ENCODE data around the gene ZNF609.
A peak's percentile ranks its signal among the peaks of the same experiment; 100 is the strongest.
"Not testable (repeated sequence)": the region's sequence is repeated elsewhere in the genome, so short reads cannot be mapped to it uniquely, and the experiment has no call there.

ZNF609 gene

GRCh38 chr15:64589435-64590084, 129.2 kb downstream of the ZNF609 start:
- no peak for DNase-seq (ENCODE audit: insufficient read length)
- FAIRE-seq, result no peak
- TF ChIP-seq POLR2AphosphoS5 (IDR thresholded peaks at IDR 0.05; ENCODE audit: low read depth, low read length) (no peak), POLR2A (IDR thresholded peaks at IDR 0.05; ENCODE audit: low read depth, low read length) (no peak), TAF1 (IDR thresholded peaks at IDR 0.05; ENCODE audit: borderline replicate concordance, low read depth, low read length) (no peak)

- not testable (repeated sequence) for FAIRE-seq; DNase-seq (ENCODE audit: insufficient read length)
These were observed 132.5 kb downstream of the ZNF609 start for GRCh38 chr15:64592845-64593244.

- FAIRE-seq, result peak; percentile 78
- TF ChIP-seq POLR2AphosphoS5 (IDR thresholded peaks at IDR 0.05; ENCODE audit: low read depth, low read length) (no peak), POLR2A (IDR thresholded peaks at IDR 0.05; ENCODE audit: low read depth, low read length) (no peak), TAF1 (IDR thresholded peaks at IDR 0.05; ENCODE audit: borderline replicate concordance, low read depth, low read length) (no peak)
These were observed 136.5 kb downstream of the ZNF609 start for GRCh38 chr15:64596701-64597476.

GRCh38 chr15:64597477-64597822, 137.1 kb downstream of the ZNF609 start:
- DNase-seq (ENCODE audit: insufficient read length), result no peak
- TF ChIP-seq POLR2AphosphoS5 (IDR thresholded peaks at IDR 0.05; ENCODE audit: low read depth, low read length) (no peak), POLR2A (IDR thresholded peaks at IDR 0.05; ENCODE audit: low read depth, low read length) (no peak), TAF1 (IDR thresholded peaks at IDR 0.05; ENCODE audit: borderline replicate concordance, low read depth, low read length) (no peak)
- peak; percentile 24 for FAIRE-seq

More at GRCh38 chr15:64596701-64597476, 136.5 kb downstream of the ZNF609 start:
- DNase-seq (ENCODE audit: insufficient read length), result no peak

- DNase-seq (ENCODE audit: insufficient read length) (no peak), FAIRE-seq (no peak)
- no peak for TF ChIP-seq POLR2AphosphoS5 (IDR thresholded peaks at IDR 0.05; ENCODE audit: low read depth, low read length)
- TF ChIP-seq POLR2A (IDR thresholded peaks at IDR 0.05; ENCODE audit: low read depth, low read length), result no peak
- TF ChIP-seq TAF1 (IDR thresholded peaks at IDR 0.05; ENCODE audit: borderline replicate concordance, low read depth, low read length), result no peak
These were observed 138.8 kb downstream of the ZNF609 start for GRCh38 chr15:64599226-64599625.

GRCh38 chr15:64599716-64600115, 139.3 kb downstream of the ZNF609 start:
- TF ChIP-seq POLR2AphosphoS5 (IDR thresholded peaks at IDR 0.05; ENCODE audit: low read depth, low read length) (no peak), TAF1 (IDR thresholded peaks at IDR 0.05; ENCODE audit: borderline replicate concordance, low read depth, low read length) (no peak), POLR2A (IDR thresholded peaks at IDR 0.05; ENCODE audit: low read depth, low read length) (no peak)
- no peak for FAIRE-seq
- no peak for DNase-seq (ENCODE audit: insufficient read length)

GRCh38 chr15:64600794-64601193, 140.4 kb downstream of the ZNF609 start:
- no peak for TF ChIP-seq POLR2A (IDR thresholded peaks at IDR 0.05; ENCODE audit: low read depth, low read length)
- TF ChIP-seq TAF1 (IDR thresholded peaks at IDR 0.05; ENCODE audit: borderline replicate concordance, low read depth, low read length), result no peak
- no peak for TF ChIP-seq POLR2AphosphoS5 (IDR thresholded peaks at IDR 0.05; ENCODE audit: low read depth, low read length)
- FAIRE-seq, result no peak
- DNase-seq (ENCODE audit: insufficient read length), result no peak

- no peak for FAIRE-seq
- DNase-seq (ENCODE audit: insufficient read length), result no peak
- TF ChIP-seq TAF1 (IDR thresholded peaks at IDR 0.05; ENCODE audit: borderline replicate concordance, low read depth, low read length) (no peak), POLR2A (IDR thresholded peaks at IDR 0.05; ENCODE audit: low read depth, low read length) (no peak), POLR2AphosphoS5 (IDR thresholded peaks at IDR 0.05; ENCODE audit: low read depth, low read length) (no peak)
These were observed 143.9 kb downstream of the ZNF609 start for GRCh38 chr15:64604319-64604718.

- DNase-seq (ENCODE audit: insufficient read length); FAIRE-seq: not testable (repeated sequence)
These were observed 147.0 kb downstream of the ZNF609 start for GRCh38 chr15:64607416-64607815.

GRCh38 chr15:64610257-64610919, 150.0 kb downstream of the ZNF609 start:
- FAIRE-seq (no peak), DNase-seq (ENCODE audit: insufficient read length) (no peak)
- TF ChIP-seq POLR2AphosphoS5 (IDR thresholded peaks at IDR 0.05; ENCODE audit: low read depth, low read length) (no peak), POLR2A (IDR thresholded peaks at IDR 0.05; ENCODE audit: low read depth, low read length) (no peak), TAF1 (IDR thresholded peaks at IDR 0.05; ENCODE audit: borderline replicate concordance, low read depth, low read length) (no peak)

- no peak for FAIRE-seq
- no peak for DNase-seq (ENCODE audit: insufficient read length)
- TF ChIP-seq POLR2AphosphoS5 (IDR thresholded peaks at IDR 0.05; ENCODE audit: low read depth, low read length), result no peak
- no peak for TF ChIP-seq POLR2A (IDR thresholded peaks at IDR 0.05; ENCODE audit: low read depth, low read length)
- no peak for TF ChIP-seq TAF1 (IDR thresholded peaks at IDR 0.05; ENCODE audit: borderline replicate concordance, low read depth, low read length)
These were observed 150.8 kb downstream of the ZNF609 start for GRCh38 chr15:64611085-64611725.

Measured in GM12892 (cell line).